ENCODE measurements around the gene TGFB1I1.

TGFB1I1 gene

GRCh38 chr16:31464781-31465260, 7.1 kb upstream of the TGFB1I1 start:
- peaks cover 10% of the 10 kb centered on the region; the same call in 1 of the 2 replicates for H3K79me2 ChIP-seq (ENCODE audit: insufficient read depth, low read depth)
- H3K27ac ChIP-seq = no peak overlapping the region
- peaks cover 11% of the 10 kb centered on the region for H3K4me1 ChIP-seq (ENCODE audit: low read depth, poor library complexity, severe bottlenecking)
- no peak for TF ChIP-seq CTCF (conservative IDR thresholded peaks at IDR 0.05; ENCODE audit: low read depth, low read length)
- no peaks in the 10 kb centered on the region for H3K36me3 ChIP-seq (ENCODE audit: insufficient read depth)
- H2AFZ ChIP-seq (ENCODE audit: low read depth) = no peak overlapping the region
- H3K9ac ChIP-seq = no peak overlapping the region
- H4K20me1 ChIP-seq (ENCODE audit: insufficient read depth) = no peaks in the 10 kb centered on the region
- H3K4me2 ChIP-seq = no peak overlapping the region
- H3K27me3 ChIP-seq (ENCODE audit: insufficient read depth, low read depth) = no peaks in the 10 kb centered on the region
- no peak overlapping the region for H3K4me3 ChIP-seq (IDR thresholded peaks at IDR 0.05; ENCODE audit: insufficient read depth, low read depth, low read length)

GRCh38 chr16:31465788-31466370, 6.1 kb upstream of the TGFB1I1 start:
- H3K36me3 ChIP-seq (ENCODE audit: insufficient read depth) = no peaks in the 10 kb centered on the region

DNA sequence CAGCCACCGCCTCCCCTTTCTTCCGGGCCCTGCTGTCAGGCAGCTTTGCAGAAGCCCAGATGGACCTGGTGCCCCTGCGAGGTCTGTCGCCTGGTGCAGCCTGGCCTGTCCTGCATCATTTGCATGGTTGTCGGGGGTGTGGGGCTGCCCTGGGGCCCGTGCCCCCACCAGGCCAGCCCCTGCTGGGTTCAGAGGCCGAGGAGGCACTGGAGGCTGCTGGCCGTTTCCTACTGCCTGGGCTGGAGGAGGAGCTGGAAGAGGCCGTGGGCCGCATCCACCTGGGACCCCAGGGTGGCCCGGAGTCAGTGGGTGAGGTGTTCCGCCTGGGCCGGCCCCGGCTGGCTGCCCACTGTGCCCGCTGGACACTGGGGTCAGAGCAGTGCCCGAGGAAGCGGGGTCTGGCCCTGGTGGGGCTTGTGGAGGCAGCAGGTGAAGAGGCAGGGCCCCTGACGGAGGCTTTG, 5.5 kb upstream of the TGFB1I1 start:
- H2AFZ ChIP-seq (ENCODE audit: low read depth) = no peak overlapping the region
- H3K27ac ChIP-seq = no peak overlapping the region
- H3K4me3 ChIP-seq (IDR thresholded peaks at IDR 0.05; ENCODE audit: insufficient read depth, low read depth, low read length) = no peak overlapping the region
- H3K36me3 ChIP-seq (ENCODE audit: insufficient read depth) = no peaks in the 10 kb centered on the region
- H3K4me1 ChIP-seq (ENCODE audit: low read depth, poor library complexity, severe bottlenecking) = no peaks in the 10 kb centered on the region
- H3K79me2 ChIP-seq (ENCODE audit: insufficient read depth, low read depth) = no peaks in the 10 kb centered on the region
- TF ChIP-seq CTCF (conservative IDR thresholded peaks at IDR 0.05; ENCODE audit: low read depth, low read length) = no peak
- H3K27me3 ChIP-seq (ENCODE audit: insufficient read depth, low read depth) = no peaks in the 10 kb centered on the region
- H3K4me2 ChIP-seq = no peak overlapping the region
- H4K20me1 ChIP-seq (ENCODE audit: insufficient read depth) = no peaks in the 10 kb centered on the region
- no peak overlapping the region for H3K9ac ChIP-seq

More at GRCh38 chr16:31465788-31466370, 6.1 kb upstream of the TGFB1I1 start:
- Histone ChIP-seq H3K4me2 (no peak overlapping the region), H3K9ac (no peak overlapping the region), H3K27ac (no peak overlapping the region), H3K4me3 (IDR thresholded peaks at IDR 0.05; ENCODE audit: insufficient read depth, low read depth, low read length) (no peak overlapping the region), H4K20me1 (ENCODE audit: insufficient read depth) (no peaks in the 10 kb centered on the region), H2AFZ (ENCODE audit: low read depth) (no peak overlapping the region), H3K27me3 (ENCODE audit: insufficient read depth, low read depth) (no peaks in the 10 kb centered on the region), H3K79me2 (ENCODE audit: insufficient read depth, low read depth) (peaks cover 1% of the 10 kb centered on the region; the same call in 1 of the 2 replicates), H3K4me1 (ENCODE audit: low read depth, poor library complexity, severe bottlenecking) (peaks cover 2% of the 10 kb centered on the region)
- TF ChIP-seq CTCF (conservative IDR thresholded peaks at IDR 0.05; ENCODE audit: low read depth, low read length) = no peak

DNA sequence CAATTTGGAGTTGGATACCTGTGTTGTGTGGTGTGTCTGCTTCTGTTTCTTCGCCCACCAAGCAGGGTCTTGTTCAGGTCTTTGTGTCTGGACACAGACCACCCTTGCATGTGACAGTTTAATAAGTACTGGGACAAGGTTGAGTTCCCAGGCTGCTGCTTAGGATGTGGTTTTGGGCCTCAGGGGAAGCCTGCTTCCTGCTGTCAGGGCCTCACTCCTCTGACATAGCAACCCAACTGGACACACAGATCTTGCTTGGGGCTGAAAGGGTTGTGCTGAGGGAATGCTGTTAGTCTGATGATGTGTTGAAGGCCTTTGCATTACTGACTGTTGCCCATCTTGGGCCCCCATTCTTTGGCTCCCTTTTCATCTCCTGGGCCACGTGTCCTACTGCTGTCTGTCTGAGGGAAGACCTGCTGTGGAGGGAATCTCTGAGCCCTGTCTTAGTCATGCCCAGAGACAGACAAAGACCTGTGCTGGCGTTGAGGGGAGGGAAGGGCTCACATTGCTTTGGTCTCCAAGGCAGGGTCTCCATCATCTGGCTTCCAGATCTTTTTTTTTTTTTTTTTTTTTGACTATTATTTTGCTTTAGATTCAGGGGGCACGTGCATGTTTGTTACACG, 4.7 kb upstream of the TGFB1I1 start:
- Histone ChIP-seq H4K20me1 (ENCODE audit: insufficient read depth) (no peaks in the 10 kb centered on the region), H3K36me3 (ENCODE audit: insufficient read depth) (no peaks in the 10 kb centered on the region), H3K4me2 (no peak overlapping the region), H2AFZ (ENCODE audit: low read depth) (no peak overlapping the region), H3K79me2 (ENCODE audit: insufficient read depth, low read depth) (no peaks in the 10 kb centered on the region), H3K27me3 (ENCODE audit: insufficient read depth, low read depth) (no peaks in the 10 kb centered on the region), H3K4me1 (ENCODE audit: low read depth, poor library complexity, severe bottlenecking) (no peaks in the 10 kb centered on the region), H3K27ac (no peak overlapping the region), H3K4me3 (IDR thresholded peaks at IDR 0.05; ENCODE audit: insufficient read depth, low read depth, low read length) (no peak overlapping the region), H3K9ac (no peak overlapping the region)
- TF ChIP-seq CTCF (conservative IDR thresholded peaks at IDR 0.05; ENCODE audit: low read depth, low read length) = no peak
